Myocyte (in vitro differentiated cells): ENCODE results near the gene RAB34. TPM values are rescaled to one million over a fixed set of nuclear protein-coding genes. Genes with fewer than 3 reads are reported as not detected.
"Not testable (repeated sequence)": the region's sequence is repeated elsewhere in the genome, so short reads cannot be mapped to it uniquely, and the experiment has no call there.

Experiments
- DNase-seq: peaks from one replicate; pipeline ENCODE4 v3.0.0-alpha.2; 2012; ENCODE audit warnings: low read depth
- total RNA-seq: library from RNA; depleted of rRNA; stranded (reverse); fragments of >200 nt; gene quantifications from 2 replicates; pipeline ENCODE4 v1.2.3, GENCODE V29; 2014

RAB34 gene
- total RNA-seq, 1 donor from 2014 or later: 198 TPM

- DNase-seq: peak; percentile 99
These were observed 29.0 kb upstream of the RAB34 start for GRCh38 chr17:28746611-28747050.

DNA sequence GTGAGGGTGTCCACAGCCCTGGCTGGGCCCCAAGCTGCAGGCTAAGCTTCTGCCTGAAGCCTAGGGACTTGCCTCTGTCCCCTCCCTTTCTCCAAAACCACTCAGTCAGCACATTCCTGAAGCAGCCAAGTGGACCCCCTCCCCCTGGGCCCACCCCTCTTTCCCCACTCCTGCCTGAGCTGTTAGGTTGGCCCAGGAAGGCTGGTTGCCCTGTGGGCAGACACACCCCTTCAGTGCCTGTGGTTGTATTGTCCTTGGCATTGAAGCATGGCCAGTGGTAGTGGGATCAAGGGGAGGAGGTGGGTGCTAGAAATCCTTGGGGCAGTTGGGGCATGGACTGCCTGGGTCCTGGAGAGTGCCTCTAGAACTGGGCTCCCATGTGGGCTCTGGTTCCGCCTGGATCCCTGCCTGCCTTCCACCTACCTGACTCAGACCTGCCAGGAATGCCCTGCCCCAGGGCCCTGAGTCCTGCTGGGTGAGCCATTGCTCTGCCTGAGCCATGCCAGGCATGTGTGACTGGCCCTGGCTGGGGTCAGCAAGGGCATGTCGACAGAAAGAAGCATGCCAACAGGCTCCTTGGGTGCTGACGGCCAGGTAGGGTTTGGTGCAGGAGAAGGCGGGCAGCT lies 28.2 kb upstream of the RAB34 start:
- DNase-seq: peak; percentile 91

DNA sequence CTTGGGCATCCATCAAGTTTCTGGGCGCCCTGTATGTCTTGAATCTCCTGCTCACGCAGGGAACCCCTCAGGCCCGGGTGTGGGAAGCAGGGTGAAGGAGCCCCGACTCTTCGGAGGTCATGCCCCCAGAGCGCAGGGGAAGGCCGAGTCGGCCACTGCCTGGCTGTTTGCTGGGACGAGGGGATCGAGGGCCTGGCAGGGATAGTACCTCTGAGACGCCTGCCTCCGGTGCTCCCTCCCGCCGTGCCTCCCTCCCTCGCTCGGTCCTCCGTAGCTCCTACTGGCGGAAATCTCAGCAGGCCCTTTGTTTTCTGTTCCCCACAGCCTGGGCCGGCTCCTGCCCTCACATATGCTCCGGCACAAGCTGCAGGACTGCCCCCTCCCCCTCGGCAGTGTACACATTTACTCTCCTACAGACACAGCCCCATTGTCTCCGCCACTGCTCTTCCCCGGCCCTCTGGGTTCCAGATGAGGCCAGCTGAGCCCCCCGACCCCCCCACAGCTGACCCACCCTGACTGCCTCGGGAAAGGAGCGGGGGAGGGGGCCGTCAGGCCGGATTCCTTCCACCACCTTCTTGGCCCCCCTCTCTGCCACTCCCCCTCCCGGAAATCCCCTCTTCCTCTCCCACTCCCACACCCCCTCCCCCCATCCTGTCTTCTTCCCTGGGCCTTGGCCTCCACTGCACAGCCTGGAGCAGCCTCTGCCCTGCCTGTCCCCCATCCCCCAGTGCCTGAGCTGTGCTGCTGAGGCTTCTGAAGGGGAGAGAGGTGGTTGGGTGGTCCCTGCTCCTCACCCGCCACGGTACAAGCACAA lies 27.5 kb upstream of the RAB34 start:
- DNase-seq: no peak

DNA sequence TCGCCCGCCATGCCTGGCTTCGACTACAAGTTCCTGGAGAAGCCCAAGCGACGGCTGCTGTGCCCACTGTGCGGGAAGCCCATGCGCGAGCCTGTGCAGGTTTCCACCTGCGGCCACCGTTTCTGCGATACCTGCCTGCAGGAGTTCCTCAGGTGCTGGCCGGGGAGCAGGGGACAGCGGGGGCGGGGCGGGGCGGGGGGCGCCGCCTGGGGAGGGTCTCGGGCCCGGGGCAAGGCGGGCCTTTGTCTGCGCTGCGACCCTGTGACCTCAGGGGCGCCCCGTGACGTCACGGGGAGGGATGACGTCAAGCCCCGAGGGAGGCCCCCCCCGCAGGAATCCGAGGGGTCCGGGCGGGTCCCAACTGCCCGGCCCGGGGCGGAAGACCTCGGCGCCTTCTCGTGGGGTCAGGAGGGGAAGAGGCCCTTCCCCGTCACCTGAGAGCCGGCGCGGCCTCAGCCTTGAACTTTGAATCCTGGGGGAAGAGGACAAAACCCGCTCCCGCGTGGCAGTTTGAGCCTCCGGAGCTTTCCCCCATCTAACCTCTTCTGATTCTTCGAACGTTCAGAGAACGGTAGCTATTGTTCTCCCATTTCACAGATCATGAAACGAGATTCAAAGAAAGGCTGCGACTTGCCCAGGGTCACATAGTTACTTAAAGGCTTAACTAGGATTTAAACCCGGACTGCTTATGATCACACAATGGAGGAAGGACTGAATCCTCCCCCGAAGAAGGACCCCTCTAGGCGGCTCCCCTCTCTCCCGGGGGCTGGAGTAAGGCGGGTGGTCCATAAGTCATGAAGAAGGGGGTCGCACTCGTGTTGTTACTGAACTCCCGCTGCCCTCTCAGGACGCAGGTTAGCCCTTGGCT lies 26.7 kb upstream of the RAB34 start:
- DNase-seq: peak; percentile 81

GRCh38 chr17:28743243-28744103 lies 25.8 kb upstream of the RAB34 start, which contains the start of gene TRAF4:
Gene TRAF4 (plus strand): TSS chr17:28744011. CDS start chr17:28744113, 102 bp downstream.
- DNase-seq: peak; percentile 97

- peak; percentile 55 for DNase-seq
These were observed 24.0 kb upstream of the RAB34 start for GRCh38 chr17:28741358-28742349.

DNA sequence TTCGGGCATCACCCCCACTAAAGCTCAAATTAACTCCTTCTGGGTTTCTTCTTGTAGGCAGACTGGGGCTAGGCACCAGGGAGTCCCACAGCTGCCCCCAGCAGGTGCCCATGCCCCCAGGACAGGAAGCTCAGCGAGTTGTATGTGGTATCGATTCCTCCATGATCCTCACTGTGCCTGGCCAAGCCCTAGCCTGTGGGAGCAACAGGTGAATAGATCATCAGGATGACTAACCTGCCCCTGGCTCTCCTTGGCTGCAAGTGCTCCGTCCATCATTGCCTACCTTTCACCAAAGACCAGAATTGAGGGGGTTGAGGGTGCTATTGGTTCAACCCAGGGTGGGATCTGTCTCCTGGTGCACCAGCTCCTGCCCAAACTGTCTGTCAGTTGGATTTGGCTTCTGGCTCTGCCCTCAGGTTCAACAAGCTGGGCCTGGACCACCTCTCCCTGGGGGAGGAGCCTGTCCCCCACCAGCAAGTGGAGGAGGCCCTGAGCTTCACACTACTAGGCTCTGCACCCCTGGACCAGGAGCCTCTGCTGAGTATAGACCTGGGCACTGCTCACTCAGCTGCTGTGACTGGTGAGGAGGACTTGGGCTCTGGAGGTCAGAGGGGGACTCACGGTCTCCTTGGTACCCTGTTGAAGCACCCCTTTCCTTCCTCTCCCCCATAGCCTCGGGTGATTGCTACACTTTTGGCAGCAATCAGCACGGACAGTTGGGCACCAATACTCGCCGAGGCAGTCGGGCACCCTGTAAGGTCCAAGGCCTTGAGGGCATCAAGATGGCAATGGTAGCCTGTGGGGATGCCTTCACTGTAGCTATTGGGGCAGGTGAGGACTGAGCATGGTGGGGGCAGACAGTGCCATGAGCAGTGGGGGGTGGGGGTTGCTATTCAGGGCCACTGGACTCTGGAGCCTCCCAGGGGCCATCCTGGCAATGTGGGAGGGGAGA lies 23.0 kb upstream of the RAB34 start:
- DNase-seq: no peak

- no peak for DNase-seq
These were observed 21.2 kb upstream of the RAB34 start for GRCh38 chr17:28738680-28739384.

- DNase-seq: no peak
These were observed 20.4 kb upstream of the RAB34 start for GRCh38 chr17:28737770-28738679.

- DNase-seq: no peak
These were observed 19.6 kb upstream of the RAB34 start for GRCh38 chr17:28737316-28737715.

DNA sequence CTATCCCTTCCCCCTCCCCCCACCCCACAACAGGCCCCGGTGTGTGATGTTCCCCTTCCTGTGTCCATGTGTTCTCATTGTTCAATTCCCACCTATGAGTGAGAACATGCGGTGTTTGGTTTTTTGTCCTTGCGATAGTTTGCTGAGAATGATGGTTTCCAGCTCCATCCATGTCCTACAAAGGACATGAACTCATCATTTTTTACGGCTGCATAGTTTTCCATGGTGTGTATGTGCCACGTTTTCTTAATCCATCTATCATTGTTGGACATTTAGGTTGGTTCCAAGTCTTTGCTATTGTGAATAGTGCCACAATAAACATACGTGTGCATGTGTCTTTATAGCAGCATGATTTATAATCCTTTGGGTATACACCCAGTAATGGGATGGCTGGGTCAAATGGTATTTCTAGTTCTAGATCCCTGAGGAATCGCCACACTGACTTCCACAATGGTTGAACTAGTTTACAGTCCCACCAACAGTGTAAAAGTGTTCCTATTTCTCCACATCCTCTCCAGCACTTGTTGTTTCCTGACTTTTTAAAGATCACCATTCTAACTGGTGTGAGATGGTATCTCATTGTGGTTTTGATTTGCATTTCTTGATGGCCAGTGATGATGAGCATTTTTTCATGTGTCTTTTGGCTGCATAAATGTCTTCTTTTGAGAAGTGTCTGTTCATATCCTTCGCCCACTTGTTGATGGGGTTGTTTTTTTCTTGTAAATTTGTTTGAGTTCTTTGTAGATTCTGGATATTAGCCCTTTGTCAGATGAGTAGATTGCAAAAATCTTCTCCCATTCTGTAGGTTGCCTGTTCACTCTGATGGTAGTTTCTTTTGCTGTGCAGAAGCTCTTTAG lies 18.5 kb upstream of the RAB34 start:
- not testable (repeated sequence) for DNase-seq

GRCh38 chr17:28735242-28735722 lies 17.6 kb upstream of the RAB34 start:
- peak; percentile 83 for DNase-seq

GRCh38 chr17:28734712-28735241 lies 17.1 kb upstream of the RAB34 start:
- DNase-seq: no peak

- no peak for DNase-seq
These were observed 15.7 kb upstream of the RAB34 start for GRCh38 chr17:28733346-28733745.

GRCh38 chr17:28729950-28730330 lies 12.3 kb upstream of the RAB34 start:
- no peak for DNase-seq
